OCI-LY1 (cell line): Measurements from ENCODE around the gene INTS6L.

Experiments
- H2AFZ ChIP-seq: fragments of 200-600 bp; sonication (generic), shearing (Covaris generic); 2 replicates; pipeline ENCODE4 v1.6.0; 2014; ENCODE audit warnings: antibody characterized with exemption, mild to moderate bottlenecking, low read length
- H3F3A ChIP-seq: fragments of 200-600 bp; sonication (generic), shearing (Covaris generic); 2 replicates; pipeline ENCODE4 v1.6.0; 2014; ENCODE audit warnings: mild to moderate bottlenecking, antibody characterized with exemption, low read length, moderate library complexity; ENCODE audit not compliant: insufficient read depth
- H3K27ac ChIP-seq: fragments of 200-600 bp; sonication (generic); 2 replicates; pipeline ENCODE4 v1.5.1; 2014; ENCODE audit warnings: low read length, mixed run types, mild to moderate bottlenecking, low read depth; ENCODE audit not compliant: poor library complexity, severe bottlenecking
- H3K27me3 ChIP-seq: fragments of 200-600 bp; sonication (generic); 2 replicates; pipeline ENCODE4 v1.6.0; 2014; ENCODE audit warnings: antibody characterized with exemption, mild to moderate bottlenecking, low read length, moderate library complexity; ENCODE audit not compliant: insufficient read depth
- H3K36me3 ChIP-seq: fragments of 200-600 bp; sonication (generic); 2 replicates; pipeline ENCODE4 v1.6.1; 2014; ENCODE audit warnings: mild to moderate bottlenecking, antibody characterized with exemption, low read length, moderate library complexity, mixed read lengths; ENCODE audit not compliant: insufficient read depth
- H3K4me1 ChIP-seq: fragments of 200-600 bp; sonication (generic); 2 replicates; pipeline ENCODE4 v1.5.1; 2014; ENCODE audit warnings: mild to moderate bottlenecking, low read length, moderate library complexity; ENCODE audit not compliant: insufficient read depth, severe bottlenecking
- H3K4me2 ChIP-seq: fragments of 200-600 bp; sonication (generic), shearing (Covaris generic); 2 replicates; pipeline ENCODE4 v1.6.1; 2014; ENCODE audit warnings: low read length
- H3K4me3 ChIP-seq: fragments of 200-600 bp; sonication (generic); 2 replicates; pipeline ENCODE4 v1.5.1; 2014; ENCODE audit warnings: low read length, low read depth, mild to moderate bottlenecking, mixed read lengths; ENCODE audit not compliant: poor library complexity, severe bottlenecking
- H3K79me2 ChIP-seq: fragments of 200-600 bp; shearing (Covaris generic); 2 replicates; pipeline ENCODE4 v1.6.1; 2016; ENCODE audit warnings: mixed run types, low read length, mixed read lengths; ENCODE audit not compliant: insufficient read depth
- H3K9ac ChIP-seq: fragments of 200-600 bp; sonication (generic), shearing (Covaris generic); 2 replicates; pipeline ENCODE4 v1.6.1; 2014; ENCODE audit warnings: mild to moderate bottlenecking, low read length, mixed read lengths
- H3K9me2 ChIP-seq: fragments of 200-600 bp; sonication (generic), shearing (Covaris generic); 2 replicates; pipeline ENCODE4 v1.6.1; 2014; ENCODE audit warnings: low read depth, mild to moderate bottlenecking, low read length, mixed read lengths
- H3K9me3 ChIP-seq: fragments of 200-600 bp; shearing (Covaris generic); 2 replicates; pipeline ENCODE4 v1.6.1; 2014; ENCODE audit warnings: low read length, mixed read lengths
- H4K20me1 ChIP-seq: fragments of 200-600 bp; sonication (generic), shearing (Covaris generic); 2 replicates; pipeline ENCODE4 v1.6.0; 2016; ENCODE audit warnings: mild to moderate bottlenecking, low read length; ENCODE audit not compliant: insufficient read depth
- CTCF ChIP-seq: fragments of 200-600 bp; sonication (generic), shearing (Covaris generic); IDR thresholded peaks from 2 replicates; pipeline ENCODE4 v1.5.1; 2017; ENCODE audit warnings: mild to moderate bottlenecking, antibody characterized with exemption, low read length, moderate library complexity, mixed read lengths
- EZH2 ChIP-seq: fragments of 200-600 bp; sonication (generic), shearing (Covaris generic); IDR thresholded peaks from 2 replicates; pipeline ENCODE4 v1.8.0; 2017; ENCODE audit warnings: borderline replicate concordance, mixed run types, mild to moderate bottlenecking, antibody characterized with exemption, low read length, moderate library complexity, mixed read lengths

Gene INTS6L

GRCh38 chrX:135528756-135529155 lies 8.3 kb downstream of the INTS6L start:
- Histone ChIP-seq H3K79me2 (peaks cover 9% of the 10 kb centered on the region; the same call in 1 of the 2 replicates), H3K36me3 (0 out of 2 replicates have a peak, but pooled peaks cover 3% of the 10 kb centered on the region), H3K9me2 (no peaks in the 10 kb centered on the region), H3K4me3 (no peak overlapping the region), H4K20me1 (no peaks in the 10 kb centered on the region), H3K27ac (no peak overlapping the region), H3F3A (no peaks in the 10 kb centered on the region), H3K27me3 (no peaks in the 10 kb centered on the region), H3K4me1 (no peaks in the 10 kb centered on the region), H2AFZ (no peak overlapping the region), H3K9ac (no peak overlapping the region), H3K9me3 (no peaks in the 10 kb centered on the region), H3K4me2 (no peak overlapping the region)
- TF ChIP-seq CTCF (no peak), EZH2 (no peak)

GRCh38 chrX:135530097-135530496 lies 9.6 kb downstream of the INTS6L start:
- H3K4me1 ChIP-seq: no peaks in the 10 kb centered on the region
- H3K9me2 ChIP-seq: no peaks in the 10 kb centered on the region
- no peaks in the 10 kb centered on the region for H3K9me3 ChIP-seq
- TF ChIP-seq CTCF (no peak), EZH2 (no peak)
- H3K27me3 ChIP-seq: no peaks in the 10 kb centered on the region
- no peak overlapping the region for H3K4me2 ChIP-seq
- H2AFZ ChIP-seq: no peak overlapping the region
- H3K79me2 ChIP-seq: peaks cover 9% of the 10 kb centered on the region; the same call in 1 of the 2 replicates
- H3F3A ChIP-seq: no peaks in the 10 kb centered on the region
- 0 out of 2 replicates have a peak, but pooled peaks cover 3% of the 10 kb centered on the region for H3K36me3 ChIP-seq
- H4K20me1 ChIP-seq: no peaks in the 10 kb centered on the region
- H3K4me3 ChIP-seq: no peak overlapping the region
- no peak overlapping the region for H3K9ac ChIP-seq
- H3K27ac ChIP-seq: no peak overlapping the region

DNA sequence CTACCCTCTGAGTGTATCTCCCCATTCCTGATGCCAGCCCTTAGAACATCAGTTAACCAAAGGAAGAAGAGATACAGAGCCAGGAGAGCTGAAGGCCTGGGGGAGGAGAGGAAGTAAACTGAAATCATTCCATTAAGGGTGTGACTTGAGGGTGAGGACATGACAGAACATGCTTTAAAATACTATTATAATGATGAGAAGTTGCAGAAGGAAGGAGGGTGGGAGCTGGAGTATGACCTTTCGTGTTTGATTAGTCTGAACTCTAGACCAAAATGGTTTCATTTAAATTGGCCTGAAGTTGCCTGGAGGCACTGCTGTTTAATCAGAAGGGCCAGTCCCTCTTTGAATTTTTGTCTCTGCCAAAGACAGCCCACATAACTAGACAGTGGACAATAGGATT lies 11.4 kb downstream of the INTS6L start:
- H3K27ac ChIP-seq: no peak overlapping the region
- H4K20me1 ChIP-seq: no peaks in the 10 kb centered on the region
- H3F3A ChIP-seq: no peaks in the 10 kb centered on the region
- no peaks in the 10 kb centered on the region for H3K9me3 ChIP-seq
- no peaks in the 10 kb centered on the region for H3K27me3 ChIP-seq
- H3K79me2 ChIP-seq: 0 out of 2 replicates have a peak, but pooled peaks cover 3% of the 10 kb centered on the region
- H3K4me1 ChIP-seq: peaks cover 4% of the 10 kb centered on the region
- H2AFZ ChIP-seq: no peak overlapping the region
- no peaks in the 10 kb centered on the region for H3K36me3 ChIP-seq
- H3K4me3 ChIP-seq: no peak overlapping the region
- no peak overlapping the region for H3K4me2 ChIP-seq
- no peak overlapping the region for H3K9ac ChIP-seq
- H3K9me2 ChIP-seq: no peaks in the 10 kb centered on the region
- no peak for TF ChIP-seq EZH2
- TF ChIP-seq CTCF: no peak
